ENCODE results near the gene YES1. TPM values are rescaled to one million over a fixed set of nuclear protein-coding genes. Genes with fewer than 3 reads are reported as not detected.
"Not testable (repeated sequence)": the region's sequence is repeated elsewhere in the genome, so short reads cannot be mapped to it uniquely, and the experiment has no call there.

Gene YES1
- total RNA-seq, 2 experiments from 2014 or later, result not detected

- H3K9me2 ChIP-seq (ENCODE audit: insufficient read depth, low read length), result no peaks in the 10 kb centered on the region
- TF ChIP-seq CTCF (conservative IDR thresholded peaks at IDR 0.05; ENCODE audit: low read length) (no peak), EZH2phosphoT487 (IDR thresholded peaks at IDR 0.05; ENCODE audit: borderline replicate concordance, low read depth, low read length) (no peak)
Measured at GRCh38 chr18:805008-805754, 6.9 kb downstream of the YES1 start.

GRCh38 chr18:801137-801536, 10.9 kb downstream of the YES1 start:
- Histone ChIP-seq H3K4me3 (ENCODE audit: low read depth, low read length, poor library complexity, severe bottlenecking) (no peak overlapping the region), H3K36me3 (ENCODE audit: insufficient read depth, low read length) (no peaks in the 10 kb centered on the region), H3K27ac (ENCODE audit: low read depth, low read length, poor library complexity, severe bottlenecking) (no peak overlapping the region), H2AFZ (ENCODE audit: low read length) (no peak overlapping the region), H4K20me1 (ENCODE audit: insufficient read depth, low read length) (no peaks in the 10 kb centered on the region), H3K9me3 (ENCODE audit: low read length) (no peaks in the 10 kb centered on the region), H3K4me1 (ENCODE audit: insufficient read depth, low read length, poor library complexity, severe bottlenecking) (no peaks in the 10 kb centered on the region), H3K4me2 (ENCODE audit: low read length) (no peak overlapping the region), H3K79me2 (ENCODE audit: insufficient read depth, low read depth, low read length) (no peaks in the 10 kb centered on the region), H3K9me2 (ENCODE audit: insufficient read depth, low read length) (no peaks in the 10 kb centered on the region)
- no TSS peak for BruUV-seq (replicated peaks)
- intact Hi-C loops (cut with micrococcal nuclease; ENCODE audit: unreplicated experiment), result no loop called here
- POLR2A ChIA-PET, result no interaction called here
- no peak for DNase-seq (ENCODE audit: low spot score)
- CTCF ChIA-PET (ENCODE audit: unreplicated experiment), result no interaction called here
- TF ChIP-seq CTCF (conservative IDR thresholded peaks at IDR 0.05; ENCODE audit: low read length), result no peak
- no peak for TF ChIP-seq EZH2phosphoT487 (IDR thresholded peaks at IDR 0.05; ENCODE audit: borderline replicate concordance, low read depth, low read length)

More at GRCh38 chr18:805008-805754, 6.9 kb downstream of the YES1 start:
- CTCF ChIA-PET (ENCODE audit: unreplicated experiment), result no interaction called here
- no TSS peak for BruUV-seq (replicated peaks)
- H3K36me3 ChIP-seq (ENCODE audit: insufficient read depth, low read length), result no peaks in the 10 kb centered on the region
- intact Hi-C loops (cut with micrococcal nuclease; ENCODE audit: unreplicated experiment), result no loop called here
- no peaks in the 10 kb centered on the region for H4K20me1 ChIP-seq (ENCODE audit: insufficient read depth, low read length)
- no peak for DNase-seq (ENCODE audit: low spot score)
- H3K27ac ChIP-seq (ENCODE audit: low read depth, low read length, poor library complexity, severe bottlenecking), result no peak overlapping the region
- H3K4me1 ChIP-seq (ENCODE audit: insufficient read depth, low read length, poor library complexity, severe bottlenecking), result no peaks in the 10 kb centered on the region
- no peaks in the 10 kb centered on the region for H3K79me2 ChIP-seq (ENCODE audit: insufficient read depth, low read depth, low read length)
- POLR2A ChIA-PET, result no interaction called here
- H2AFZ ChIP-seq (ENCODE audit: low read length), result no peak overlapping the region
- H3K9me3 ChIP-seq (ENCODE audit: low read length), result no peaks in the 10 kb centered on the region
- no peak overlapping the region for H3K4me3 ChIP-seq (ENCODE audit: low read depth, low read length, poor library complexity, severe bottlenecking)
- no peak overlapping the region for H3K4me2 ChIP-seq (ENCODE audit: low read length)

GRCh38 chr18:799943-800342, 12.1 kb downstream of the YES1 start:
- no peaks in the 10 kb centered on the region for H3K9me2 ChIP-seq (ENCODE audit: insufficient read depth, low read length)
- H3K9me3 ChIP-seq (ENCODE audit: low read length), result no peaks in the 10 kb centered on the region
- intact Hi-C loops (cut with micrococcal nuclease; ENCODE audit: unreplicated experiment), result no loop called here
- CTCF ChIA-PET (ENCODE audit: unreplicated experiment), result no interaction called here
- no peak for DNase-seq (ENCODE audit: low spot score)
- H3K36me3 ChIP-seq (ENCODE audit: insufficient read depth, low read length), result no peaks in the 10 kb centered on the region
- no peak overlapping the region for H3K27ac ChIP-seq (ENCODE audit: low read depth, low read length, poor library complexity, severe bottlenecking)
- no peak overlapping the region for H3K4me2 ChIP-seq (ENCODE audit: low read length)
- H4K20me1 ChIP-seq (ENCODE audit: insufficient read depth, low read length), result no peaks in the 10 kb centered on the region
- no peak overlapping the region for H3K4me3 ChIP-seq (ENCODE audit: low read depth, low read length, poor library complexity, severe bottlenecking)
- no peaks in the 10 kb centered on the region for H3K79me2 ChIP-seq (ENCODE audit: insufficient read depth, low read depth, low read length)
- no peak overlapping the region for H2AFZ ChIP-seq (ENCODE audit: low read length)
- no peaks in the 10 kb centered on the region for H3K4me1 ChIP-seq (ENCODE audit: insufficient read depth, low read length, poor library complexity, severe bottlenecking)
- TF ChIP-seq EZH2phosphoT487 (IDR thresholded peaks at IDR 0.05; ENCODE audit: borderline replicate concordance, low read depth, low read length) (no peak), CTCF (conservative IDR thresholded peaks at IDR 0.05; ENCODE audit: low read length) (no peak)
- no TSS peak for BruUV-seq (replicated peaks)
- POLR2A ChIA-PET, result interaction anchor here (0.6 kb wide), 2 partner anchors 33 to 623 kb away, joined by 4 read pairs; no protein-coding TSS in a partner anchor

- H3K27ac ChIP-seq (ENCODE audit: low read depth, low read length, poor library complexity, severe bottlenecking); H3K79me2 ChIP-seq (ENCODE audit: insufficient read depth, low read depth, low read length); H2AFZ ChIP-seq (ENCODE audit: low read length); POLR2A ChIA-PET; BruUV-seq (replicated peaks); H3K4me2 ChIP-seq (ENCODE audit: low read length); H3K9me2 ChIP-seq (ENCODE audit: insufficient read depth, low read length); H3K9me3 ChIP-seq (ENCODE audit: low read length); intact Hi-C loops (cut with micrococcal nuclease; ENCODE audit: unreplicated experiment); DNase-seq (ENCODE audit: low spot score); CTCF ChIA-PET (ENCODE audit: unreplicated experiment); H3K36me3 ChIP-seq (ENCODE audit: insufficient read depth, low read length); H3K4me1 ChIP-seq (ENCODE audit: insufficient read depth, low read length, poor library complexity, severe bottlenecking); H4K20me1 ChIP-seq (ENCODE audit: insufficient read depth, low read length); H3K4me3 ChIP-seq (ENCODE audit: low read depth, low read length, poor library complexity, severe bottlenecking): not testable (repeated sequence)
Measured at GRCh38 chr18:795383-795782, 16.7 kb downstream of the YES1 start.

Measured in OCI-LY7 (cell line).